ENCODE results near the gene TMEM106B.
"Not testable (repeated sequence)": the region's sequence is repeated elsewhere in the genome, so short reads cannot be mapped to it uniquely, and the experiment has no call there.

Gene TMEM106B

DNA sequence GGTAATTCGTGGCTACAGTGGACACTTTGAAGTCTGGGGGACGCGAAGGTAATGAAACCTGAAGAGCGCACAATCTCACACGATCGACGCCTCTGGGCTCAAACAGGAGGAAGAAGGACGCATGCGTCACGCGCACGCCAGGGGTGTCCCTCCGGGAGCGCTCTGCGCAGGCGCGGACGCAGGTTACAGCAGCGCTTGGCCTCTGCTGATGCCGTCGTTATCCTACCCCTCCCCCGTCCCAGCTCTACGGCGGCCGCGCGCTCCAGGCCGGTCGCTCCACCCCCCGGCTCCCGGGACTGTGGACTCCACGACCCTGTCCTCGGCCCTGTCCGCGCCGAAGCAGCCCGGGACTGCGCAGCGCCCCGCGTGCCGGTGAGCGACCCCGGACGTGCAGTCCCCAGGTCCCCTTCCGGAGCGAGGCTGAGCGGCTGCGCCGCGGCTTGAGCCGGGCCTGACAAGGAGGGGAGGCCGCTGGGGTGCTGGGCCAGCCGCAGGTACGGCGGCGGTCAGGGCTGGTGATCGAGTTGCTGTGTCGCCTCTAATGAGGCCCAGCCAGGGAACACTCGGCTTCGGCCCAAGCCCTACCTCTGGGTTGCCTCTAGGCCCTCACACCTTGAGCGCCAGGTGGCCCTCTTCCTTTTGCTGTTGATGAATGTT lies at the start of gene TMEM106B:
TSS of gene TMEM106B (plus strand) at position 241 of the 657 bp plus-strand sequence. CDS start 3,517 bp downstream, outside the sequence.
- peak; percentile 95 for DNase-seq (ENCODE audit: low spot score)

DNA sequence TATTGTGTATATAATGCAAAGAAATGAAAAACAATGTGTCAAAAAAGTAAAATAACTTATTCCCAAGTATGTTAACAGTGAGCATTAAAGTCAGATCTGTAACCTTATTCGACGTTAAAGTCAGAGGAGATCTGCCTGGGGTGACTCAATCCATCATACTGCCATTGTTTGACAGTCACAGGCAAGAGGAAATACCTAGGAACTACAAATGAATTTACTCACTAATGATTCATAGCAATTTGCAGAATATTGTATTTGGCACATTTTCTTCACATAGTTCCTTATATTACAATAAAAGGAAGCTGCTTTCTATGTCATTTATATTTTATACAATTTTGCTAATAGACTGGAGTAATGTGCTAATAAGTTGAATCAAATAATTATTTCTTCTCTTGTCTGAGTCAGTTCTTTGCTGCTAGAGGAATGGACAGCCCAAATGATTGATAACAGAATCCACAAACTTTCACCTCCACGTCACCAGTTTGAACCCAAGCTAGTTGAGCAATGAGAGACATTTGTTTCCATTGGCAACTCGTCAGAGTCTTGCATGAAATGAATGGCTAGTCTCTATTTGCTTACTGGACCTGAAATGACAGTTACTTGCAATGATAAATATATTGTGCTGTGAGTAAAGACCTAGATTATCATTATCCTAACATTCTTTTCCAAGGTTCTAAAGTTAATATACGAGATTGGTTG lies 48.5 kb upstream of the TMEM106B start:
- DNase-seq (ENCODE audit: low spot score), result no peak

DNA sequence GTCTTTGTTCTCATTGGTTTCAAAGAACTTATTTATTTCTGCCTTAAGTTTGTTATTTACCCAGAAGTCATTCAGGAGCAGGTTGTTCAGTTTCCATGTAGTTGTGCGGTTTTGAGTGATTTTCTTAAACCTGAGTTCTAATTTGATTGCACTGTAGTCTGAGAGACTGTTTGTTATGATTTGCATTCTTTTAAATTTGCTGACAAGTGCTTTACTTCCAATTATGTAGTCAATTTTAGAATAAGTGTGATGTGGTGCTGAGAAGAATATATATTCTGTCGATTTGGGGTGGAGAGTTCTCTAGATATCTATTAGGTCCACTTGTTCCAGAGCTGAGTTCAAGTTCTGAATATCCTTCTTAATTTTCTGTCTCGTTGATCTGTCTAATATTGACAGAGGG lies 43.0 kb upstream of the TMEM106B start:
- not testable (repeated sequence) for DNase-seq (ENCODE audit: low spot score)

DNA sequence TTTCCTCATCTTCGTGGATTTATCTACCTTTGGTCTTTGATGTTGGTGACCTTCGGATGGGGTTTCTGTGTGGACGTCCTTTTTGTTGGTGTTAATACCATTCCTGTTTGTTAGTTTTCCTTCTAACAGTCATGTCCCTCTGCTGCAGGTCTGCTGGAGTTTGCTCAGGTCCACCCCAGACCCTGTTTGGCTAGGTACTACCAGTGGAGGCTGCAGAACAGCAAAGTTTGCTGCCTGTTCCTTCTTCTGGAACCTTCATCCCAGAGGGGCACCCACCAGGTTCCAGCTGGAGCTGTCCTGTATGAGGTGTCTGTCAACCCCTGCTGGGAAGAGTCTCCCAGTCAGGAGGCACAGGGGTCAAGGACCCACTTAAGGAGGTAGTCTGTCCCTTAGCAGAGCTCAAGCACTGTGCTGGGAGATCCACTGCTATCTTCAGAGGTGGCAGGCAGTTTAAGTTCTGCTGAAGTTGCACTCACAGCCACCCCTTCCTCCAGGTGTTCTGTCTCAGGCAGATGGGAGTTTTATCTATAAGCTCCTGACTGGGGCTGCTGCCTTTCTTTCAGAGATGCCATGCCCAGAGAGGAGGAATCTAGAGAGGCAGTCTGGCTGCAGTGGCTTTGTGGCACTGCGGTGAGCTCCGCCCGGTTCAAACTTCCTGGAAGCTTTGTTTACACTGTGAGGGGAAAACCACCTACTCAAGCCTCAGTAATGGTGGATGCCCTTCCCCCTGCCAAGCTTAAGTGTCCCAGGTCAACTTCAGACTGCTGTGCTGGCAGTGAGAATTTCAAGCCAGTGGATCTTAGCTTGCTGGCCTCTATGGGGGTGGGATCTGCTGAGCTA lies 40.9 kb upstream of the TMEM106B start:
- not testable (repeated sequence) for DNase-seq (ENCODE audit: low spot score)

DNA sequence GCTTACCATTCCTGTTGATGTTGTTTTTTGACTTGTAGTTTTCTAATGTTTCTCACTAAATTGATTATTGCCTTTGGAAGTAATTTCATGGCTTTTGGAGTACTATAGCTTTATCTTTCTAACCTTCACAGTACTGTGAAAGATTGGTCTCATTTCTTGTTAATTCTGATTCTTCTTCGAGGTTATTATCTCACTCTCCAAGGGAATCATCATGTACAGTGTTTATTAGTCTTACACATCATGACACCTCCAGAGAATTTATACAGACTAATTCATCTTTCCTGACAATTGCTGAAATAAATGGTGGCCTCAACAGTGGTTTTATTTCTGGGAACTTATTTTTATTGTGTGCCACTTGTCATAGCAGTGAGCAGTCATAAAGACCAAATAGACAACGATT lies 37.4 kb upstream of the TMEM106B start:
- no peak for DNase-seq (ENCODE audit: low spot score)

DNA sequence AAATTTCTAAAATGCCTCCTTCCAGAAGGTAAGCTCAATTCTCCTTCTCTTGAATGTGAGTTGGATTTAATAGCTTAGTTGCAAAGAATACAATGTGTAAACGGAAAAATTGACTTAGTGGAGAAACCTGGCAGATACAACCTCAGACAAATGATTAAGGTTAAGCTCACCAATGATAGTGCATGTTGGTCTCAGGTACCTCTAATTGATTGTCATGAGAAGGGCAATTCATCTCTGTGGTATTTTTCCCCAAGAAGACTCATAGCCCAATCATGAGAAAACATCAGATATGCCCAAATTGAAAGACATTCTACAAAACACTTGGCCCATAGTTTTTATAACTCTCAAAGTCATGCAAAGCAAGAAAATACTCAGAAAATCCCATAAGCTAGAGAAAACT lies 36.2 kb upstream of the TMEM106B start:
- no peak for DNase-seq (ENCODE audit: low spot score)

DNA sequence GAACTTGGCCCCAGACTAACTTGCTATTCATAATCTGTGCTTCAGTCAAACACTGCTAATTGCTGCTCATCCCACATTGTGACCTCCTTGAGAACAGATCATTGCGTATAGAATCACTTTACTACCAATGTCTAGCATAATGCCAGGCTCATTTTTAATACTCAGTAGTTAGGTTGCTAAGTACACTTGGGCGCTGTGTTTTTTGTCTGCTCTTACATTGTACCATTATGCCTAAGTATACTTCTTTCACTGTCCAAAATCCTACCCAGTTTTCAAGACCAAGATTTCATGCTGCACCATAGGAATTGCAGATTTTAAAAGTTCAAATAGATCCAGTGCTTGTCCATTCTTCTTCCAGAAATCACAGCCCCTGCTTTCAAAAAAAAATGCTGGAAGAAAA lies 32.8 kb upstream of the TMEM106B start:
- no peak for DNase-seq (ENCODE audit: low spot score)

DNA sequence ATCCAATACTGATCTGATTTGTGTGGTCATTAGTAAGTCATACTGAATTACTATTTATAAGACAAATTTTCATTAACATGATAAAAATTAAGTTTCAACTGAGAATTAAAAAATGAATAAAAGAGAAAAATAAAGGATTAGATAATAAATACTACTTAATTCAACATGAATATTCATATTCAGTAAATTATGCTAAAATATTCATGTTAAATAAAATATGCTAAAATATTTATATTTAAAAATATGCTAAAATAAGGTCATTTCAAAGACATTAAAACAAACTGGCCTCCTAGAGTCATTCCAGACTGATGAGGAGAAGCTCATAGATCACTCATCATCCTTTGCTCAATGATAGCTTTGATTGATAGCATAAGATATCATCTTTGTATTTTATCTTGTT lies 16.7 kb upstream of the TMEM106B start:
- no peak for DNase-seq (ENCODE audit: low spot score)

DNA sequence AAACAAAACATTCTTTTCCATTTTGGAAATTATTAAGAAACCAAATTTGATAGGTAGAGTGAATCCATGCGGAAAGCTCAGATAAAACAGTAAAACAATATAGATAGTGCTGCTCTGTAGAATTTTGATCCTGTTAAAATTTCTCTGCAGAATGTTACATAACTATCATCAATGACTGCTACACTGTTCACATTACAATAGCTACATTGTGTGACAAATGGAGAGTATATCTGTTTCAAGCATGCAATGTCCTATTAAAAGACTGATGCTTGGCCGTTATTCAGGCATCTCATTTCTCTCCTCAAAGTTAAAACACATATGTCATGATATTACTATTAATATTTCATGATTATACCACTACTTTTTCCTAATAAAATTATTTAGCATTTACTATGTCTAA lies 14.7 kb upstream of the TMEM106B start:
- DNase-seq (ENCODE audit: low spot score), result no peak

DNA sequence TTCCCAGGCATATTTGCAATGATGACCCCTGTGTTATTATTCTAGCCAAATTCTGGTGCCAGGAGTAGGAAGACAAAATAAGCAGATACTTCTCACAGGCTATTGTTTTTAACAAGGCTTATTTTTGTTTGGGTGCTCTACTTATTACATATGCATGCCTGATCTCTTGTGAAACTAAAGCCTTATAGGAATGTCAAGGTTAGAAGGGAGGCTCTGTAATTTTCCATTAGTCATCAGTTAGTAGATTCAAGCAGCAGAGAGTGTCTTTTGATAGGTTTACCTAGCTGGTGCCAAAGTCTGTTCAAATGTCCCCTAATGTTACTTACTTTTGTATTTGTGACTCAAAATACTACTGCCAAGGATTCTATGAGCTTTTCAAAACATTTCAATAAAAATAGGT lies 11.7 kb upstream of the TMEM106B start:
- DNase-seq (ENCODE audit: low spot score), result no peak

DNA sequence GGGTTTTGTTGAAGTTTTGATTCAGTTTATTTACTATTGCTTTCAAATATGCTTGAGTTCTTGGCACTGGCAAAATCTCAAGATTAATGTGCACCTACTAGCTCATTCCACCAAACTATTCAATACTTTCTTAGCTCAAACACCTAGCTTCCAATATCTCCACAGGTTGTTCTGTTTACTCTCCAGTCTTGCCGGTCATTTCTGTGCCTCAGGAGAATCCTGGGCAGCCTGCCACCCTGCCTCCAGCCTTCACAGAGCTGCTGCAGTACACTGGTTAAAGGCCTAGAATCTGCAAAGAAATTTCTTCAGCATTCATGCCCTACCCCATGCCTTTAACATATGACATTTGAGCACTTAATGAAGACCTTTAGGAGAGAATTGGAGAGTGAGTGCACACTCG lies 4.0 kb upstream of the TMEM106B start:
- DNase-seq (ENCODE audit: low spot score), result no peak

DNA sequence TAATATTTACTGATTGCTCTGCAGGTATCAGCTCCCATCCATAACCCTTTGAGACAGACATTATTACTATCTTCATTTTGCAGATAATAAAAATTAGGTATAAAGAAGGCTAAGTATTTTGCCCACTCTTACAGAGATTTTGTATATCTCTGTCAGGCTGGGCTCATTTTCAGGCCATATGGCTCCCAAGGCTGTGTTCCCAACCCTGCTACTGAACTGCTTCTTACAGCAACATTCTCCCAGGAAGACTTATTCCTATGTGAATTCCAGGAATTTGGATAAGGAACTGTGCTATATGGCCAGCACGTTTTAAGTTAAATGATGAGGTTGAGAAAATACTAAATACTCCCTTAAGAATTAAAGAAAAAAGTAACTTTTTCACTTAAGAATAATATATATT lies 1.9 kb upstream of the TMEM106B start:
- DNase-seq (ENCODE audit: low spot score), result no peak

DNA sequence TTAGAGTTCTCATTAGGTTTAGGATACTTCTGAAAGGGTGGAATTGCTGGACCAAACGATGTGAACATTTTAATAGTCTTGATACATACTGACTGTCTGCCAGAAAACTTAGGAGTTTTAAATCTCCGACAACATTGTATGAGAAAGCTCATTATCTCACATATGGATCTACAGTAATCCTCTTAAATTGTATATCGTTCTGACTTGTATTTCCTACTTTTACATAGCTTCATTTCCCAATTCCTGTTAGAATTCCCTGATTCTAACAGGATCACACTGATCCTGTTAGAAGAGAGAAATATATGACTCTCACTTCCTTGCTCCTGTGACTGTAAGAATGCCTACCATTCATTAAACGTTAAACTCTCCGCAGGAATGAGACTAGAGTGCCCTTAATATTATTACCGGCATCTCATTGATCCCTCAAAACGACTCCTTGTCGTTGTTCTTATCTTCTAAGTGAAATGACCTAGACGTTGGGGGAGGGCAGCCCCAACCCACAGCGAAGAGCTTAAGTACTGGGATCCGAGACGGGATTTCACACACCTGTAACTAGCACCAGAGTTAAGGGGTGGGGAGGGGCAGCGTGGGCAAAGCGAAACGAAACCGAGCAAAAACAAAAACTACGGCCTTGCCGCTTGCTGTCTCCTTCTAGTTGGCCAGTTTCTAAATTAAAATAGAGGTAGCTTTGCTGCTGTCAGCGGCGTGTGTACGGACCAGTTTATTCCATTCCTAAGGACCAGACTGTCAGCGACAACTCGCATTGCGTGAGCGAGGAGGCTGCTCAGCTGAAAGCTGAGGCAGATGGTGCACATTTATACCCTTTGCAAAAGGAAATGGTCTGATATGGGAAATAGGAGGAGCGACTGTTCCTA lies 678 bp upstream of the TMEM106B start:
- no peak for DNase-seq (ENCODE audit: low spot score)

DNA sequence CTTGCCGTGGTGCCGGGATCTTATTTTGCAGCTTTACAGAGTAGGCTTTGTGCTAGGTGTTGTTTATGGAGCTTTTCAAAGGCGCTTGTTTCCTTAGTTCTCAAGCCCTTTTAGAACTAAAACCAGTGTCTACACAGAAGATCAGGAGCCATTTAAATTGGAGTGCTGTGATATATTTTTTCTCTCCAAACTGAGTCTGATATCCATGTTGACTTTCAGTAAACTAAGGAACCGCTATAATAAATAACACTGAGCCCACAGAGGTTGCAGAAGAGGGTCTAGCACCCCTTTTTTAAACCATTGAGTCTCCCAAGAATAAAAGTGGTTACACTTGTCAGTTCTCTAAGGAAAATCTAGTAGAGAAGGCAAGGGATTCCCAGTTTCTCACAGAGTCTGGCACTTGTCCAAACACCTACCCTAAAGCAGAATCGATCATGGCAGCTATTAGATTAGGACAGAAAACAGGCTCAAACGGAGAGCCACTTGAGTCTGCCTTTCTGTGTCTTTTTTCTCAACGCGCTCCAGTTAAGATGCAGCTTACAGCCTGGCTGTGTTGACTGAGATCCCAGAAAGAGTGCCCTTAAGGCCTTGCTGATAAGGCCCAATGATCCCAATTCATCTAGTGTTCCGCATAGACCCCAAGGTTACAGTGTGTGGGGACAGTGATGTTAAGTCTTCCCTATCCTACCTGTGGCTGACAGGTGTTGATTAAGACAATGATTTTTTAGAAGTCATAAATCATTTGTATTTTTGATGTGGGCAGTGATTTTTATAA lies 804 bp downstream of the TMEM106B start:
- DNase-seq (ENCODE audit: low spot score), result peak; percentile 16

DNA sequence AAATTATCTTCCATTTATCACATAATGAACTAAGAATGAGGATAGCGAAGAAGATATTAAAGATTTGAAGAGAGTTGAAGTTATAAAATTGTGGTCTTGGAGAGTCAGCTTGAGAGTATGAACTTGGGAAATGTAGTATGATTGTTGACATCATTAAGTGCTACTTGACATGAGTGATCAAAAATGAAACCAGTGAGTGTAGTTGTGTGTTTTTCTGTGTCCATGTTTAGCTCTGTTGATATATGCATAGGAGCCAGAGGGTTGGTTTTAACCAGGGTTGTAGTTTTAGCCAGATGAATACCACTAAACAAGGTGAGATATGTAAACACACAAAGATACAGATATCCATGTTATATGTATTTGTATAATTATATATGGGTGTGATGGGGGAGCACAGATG lies 6.2 kb downstream of the TMEM106B start:
- no peak for DNase-seq (ENCODE audit: low spot score)

DNA sequence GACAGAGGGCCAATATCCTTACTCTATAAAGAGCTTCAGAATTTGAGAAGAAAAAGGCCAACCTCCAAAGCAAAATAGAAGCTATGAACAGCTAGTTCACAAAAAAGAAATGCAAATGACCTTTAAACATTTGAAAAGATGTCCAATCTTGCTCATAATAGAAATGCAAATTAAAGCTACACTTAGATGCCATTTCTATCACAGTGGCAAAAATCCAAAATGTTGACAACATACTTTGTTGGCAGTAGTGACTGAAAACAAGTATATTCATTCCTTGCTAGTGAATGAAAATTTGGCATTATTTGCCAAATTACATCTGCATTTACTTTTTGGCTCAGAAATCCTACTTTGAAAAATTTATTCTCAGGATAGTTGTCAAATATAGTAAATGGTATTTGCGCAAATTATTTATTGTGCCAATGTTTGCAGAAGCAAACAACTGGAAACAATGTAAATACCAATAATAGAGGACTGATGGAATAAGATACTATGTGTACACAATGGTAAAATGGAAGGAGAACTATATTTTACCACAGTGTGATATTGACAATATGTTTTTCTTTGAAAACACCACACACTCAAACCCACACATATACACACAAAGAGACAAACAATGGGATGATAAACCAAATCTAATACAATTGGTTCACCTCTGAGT lies 9.4 kb downstream of the TMEM106B start:
- no peak for DNase-seq (ENCODE audit: low spot score)

DNA sequence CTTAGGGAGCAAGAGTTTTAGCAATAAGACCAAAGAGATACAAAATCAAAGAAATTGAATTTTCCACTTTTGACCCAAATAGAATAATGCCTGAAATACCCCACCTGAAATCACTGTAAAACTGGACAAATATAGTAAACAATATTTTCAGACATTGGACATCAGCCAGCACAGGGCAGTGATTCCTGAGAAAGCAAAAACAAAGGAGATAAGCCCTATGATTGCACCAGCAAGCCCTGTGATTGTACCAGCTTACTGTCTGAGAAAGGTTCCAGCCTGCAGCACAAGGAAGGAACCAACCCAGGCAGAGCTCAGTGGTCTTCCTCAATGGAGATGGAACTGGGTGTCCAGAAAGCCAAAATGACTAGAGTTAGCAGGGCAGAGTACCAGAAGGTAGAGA lies 10.3 kb downstream of the TMEM106B start:
- no peak for DNase-seq (ENCODE audit: low spot score)

DNA sequence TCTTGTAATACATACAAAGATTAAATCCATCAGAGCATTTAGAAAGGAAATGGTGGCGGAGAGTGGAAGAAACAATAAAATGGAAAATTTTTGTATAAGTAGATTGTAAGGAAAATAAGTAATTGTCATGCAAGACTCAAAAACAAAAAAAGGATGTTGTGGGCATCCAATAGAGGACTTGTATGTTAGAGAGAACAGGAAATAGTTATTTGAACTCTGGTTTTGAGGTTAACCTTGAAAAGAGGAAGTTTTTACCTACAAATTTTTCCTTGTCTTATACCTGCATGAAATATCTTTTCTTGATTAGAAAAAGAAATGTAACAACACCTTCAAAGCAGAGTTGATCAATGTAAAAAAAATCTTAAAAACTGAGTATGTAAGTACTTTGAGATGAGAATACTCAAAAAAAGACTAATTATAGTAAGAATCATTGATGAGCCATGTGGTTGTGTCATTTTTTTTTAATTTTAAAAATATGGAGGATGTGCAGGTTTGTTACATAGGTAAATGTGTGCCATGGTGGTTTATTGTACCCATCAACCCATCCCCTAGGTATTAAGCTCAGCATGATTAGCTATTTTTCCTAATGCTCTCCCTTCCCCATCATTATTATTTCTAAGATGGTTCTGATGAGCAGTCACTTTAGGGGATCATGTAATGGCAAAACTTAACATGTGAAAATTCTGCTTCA lies 11.9 kb downstream of the TMEM106B start:
- no peak for DNase-seq (ENCODE audit: low spot score)

DNA sequence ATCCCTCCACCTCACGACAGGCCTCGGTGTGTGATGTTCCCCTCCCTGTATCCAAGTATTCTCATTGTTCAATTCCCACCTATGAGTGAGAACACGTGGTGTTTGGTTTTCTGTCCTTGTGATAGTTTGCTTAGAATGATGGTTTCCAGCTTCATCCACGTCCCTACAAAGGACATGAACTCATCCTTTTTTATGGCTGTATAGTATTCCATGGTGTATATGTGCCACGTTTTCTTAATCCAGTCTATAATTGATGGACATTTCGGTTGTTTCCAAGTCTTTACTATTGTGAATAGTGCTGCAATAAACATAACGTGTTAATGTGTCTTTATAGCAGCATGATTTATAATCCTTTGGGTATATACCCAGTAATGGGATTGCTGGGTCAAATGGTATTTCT lies 13.9 kb downstream of the TMEM106B start:
- DNase-seq (ENCODE audit: low spot score), result not testable (repeated sequence)

DNA sequence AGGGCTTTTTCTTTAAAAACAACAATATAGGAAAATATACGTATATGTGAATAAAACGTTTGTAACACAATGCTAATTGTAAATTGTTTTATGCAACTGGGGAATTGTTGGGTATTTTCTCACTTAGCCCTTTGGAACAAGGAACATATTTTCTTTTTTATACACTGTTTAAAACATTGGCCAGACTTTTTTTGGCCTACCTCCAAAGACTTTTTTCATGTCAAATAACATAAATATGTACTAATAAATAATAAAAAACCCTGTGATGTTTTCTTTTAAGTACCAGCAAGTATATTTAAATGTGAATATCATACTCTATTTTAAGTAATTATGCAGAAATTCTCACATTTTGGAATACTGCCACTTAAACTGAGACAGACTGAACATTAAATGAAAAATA lies 15.7 kb downstream of the TMEM106B start:
- DNase-seq (ENCODE audit: low spot score), result no peak
